Left lung (tissue), 10 donors: ENCODE measurements around the gene SYT8. TPM values are rescaled to one million over a fixed set of nuclear protein-coding genes. Genes with fewer than 3 reads are reported as not detected.

Source experiments
- ATAC-seq: fragments of 200-7000 bp; cut with Tn5 transposase; one replicate; pipeline ENCODE4 v1.9.1; 2020; ENCODE audit warnings: moderate library complexity
- DNase-seq, 4 donors: peaks; one replicate each; pipeline ENCODE4 v3.0.0-alpha.2; 2013 to 2020
- H3K27ac ChIP-seq, 2 donors: fragments of 200-600 bp; sonication (generic) in 1 of 2; one replicate each; pipeline versions ENCODE4 v1.5.0 to v1.8.0; 2020 to 2021
- H3K27me3 ChIP-seq, 2 donors: fragments of 200-600 bp; sonication (generic) in 1 of 2; one replicate each; pipeline versions ENCODE4 v1.5.0 to v1.8.0; 2020 to 2021
- H3K36me3 ChIP-seq, 2 donors: fragments of 200-600 bp; sonication (generic) in 1 of 2; one replicate each; pipeline versions ENCODE4 v1.5.0 to v1.8.0; 2020 to 2021
- H3K4me1 ChIP-seq, 2 donors: fragments of 200-600 bp; one replicate each; pipeline ENCODE4 v1.8.0; 2021
- H3K4me3 ChIP-seq, 2 donors: fragments of 200-600 bp; sonication (generic) in 1 of 2; one replicate each; pipeline versions ENCODE4 v1.5.0 to v1.8.0; 2020 to 2021; ENCODE audit warnings: mild to moderate bottlenecking in 1 of 2
- H3K9me3 ChIP-seq, 2 donors: fragments of 200-600 bp; sonication (generic) in 1 of 2; one replicate each; pipeline versions ENCODE4 v1.5.0 to v1.8.0; 2020 to 2021
- CTCF ChIP-seq, 2 donors: fragments of 200-600 bp; sonication (generic) in 1 of 2; IDR thresholded peaks; one replicate each; pipeline versions ENCODE4 v1.5.0 to v1.8.0; 2021; ENCODE audit warnings: antibody characterized with exemption in 2 of 2
- intact Hi-C, 2 donors: fragments of 100-400 bp; cut with DNase I; formaldehyde crosslinking; loops; one replicate each; pipeline versions ENCODE4 v1.11.2 to v1.14.2; 2022
- polyA plus RNA-seq, 6 donors: library from polyadenylated mRNA; unstranded; fragments of 120-200 nt; gene quantifications; one replicate each; pipeline ENCODE4 v1.2.1, GENCODE V29; 2013; ENCODE audit not compliant: insufficient read length in 6 of 6
- total RNA-seq, 2 donors: library from RNA; stranded (reverse); fragmentation: NEBNext Ultra II Directional; extraction: Animal tissue kit (Norgen Biotek cat#: 25700); gene quantifications; one replicate each; pipeline ENCODE4 v1.2.1, GENCODE V29; 2021
- donor health status: DM: no; HTN: yes; CAD: no.
- donor health status: DM: no; HTN: no; CAD: no.

SYT8 gene
- total and polyA plus RNA-seq, 8 donors: 0.21 to 8.8 (median 1.1) TPM

- no peak overlapping the region for H3K4me3 ChIP-seq
- no peak for ATAC-seq
- peak overlapping the region in 1 of 2 donors; percentile 23 for H3K27ac ChIP-seq
- DNase-seq: peak in 1 of 4 donors; percentile 77
- H3K27me3 ChIP-seq: peaks cover 0 to 55% of the 10 kb centered on the region in 2 donors
- intact Hi-C loops: loop anchor here in 1 of 2 donors (5.0 to 10.0 kb wide), 2 partner anchors 141 to 178 kb away; no protein-coding TSS in a partner anchor
- H3K4me1 ChIP-seq: peaks cover 20 to 48% of the 10 kb centered on the region in 2 donors
- TF ChIP-seq CTCF (IDR thresholded peaks at IDR 0.05): no peak
- H3K36me3 ChIP-seq: no peaks in the 10 kb centered on the region
- no peaks in the 10 kb centered on the region for H3K9me3 ChIP-seq
Measured at GRCh38 chr11:1832920-1833295, 1.9 kb upstream of the SYT8 start.

- H3K27me3 ChIP-seq: peaks cover 0 to 42% of the 10 kb centered on the region in 2 donors
- intact Hi-C loops: loop anchor here in 1 of 2 donors (5.0 to 10.0 kb wide), 2 partner anchors 142 to 179 kb away; no protein-coding TSS in a partner anchor
- ATAC-seq: peak; percentile 86
Measured at GRCh38 chr11:1834062-1834610, 654 bp upstream of the SYT8 start.

GRCh38 chr11:1835671-1836010, 851 bp downstream of the SYT8 start:
- Histone ChIP-seq H3K27me3 (peaks cover 0 to 27% of the 10 kb centered on the region in 2 donors), H3K9me3 (no peaks in the 10 kb centered on the region), H3K4me3 (no peak overlapping the region), H3K27ac (no peak overlapping the region), H3K36me3 (no peaks in the 10 kb centered on the region), H3K4me1 (peaks cover 9 to 55% of the 10 kb centered on the region in 2 donors)
- intact Hi-C loops: loop anchor here in 1 of 2 donors (5.0 to 10.0 kb wide), 2 partner anchors 181 to 317 kb away; no protein-coding TSS in a partner anchor
- TF ChIP-seq CTCF (IDR thresholded peaks at IDR 0.05): no peak
- no peak for ATAC-seq
- no peak for DNase-seq

More at GRCh38 chr11:1834062-1834610, 654 bp upstream of the SYT8 start:
- Histone ChIP-seq H3K9me3 (no peaks in the 10 kb centered on the region), H3K4me3 (no peak overlapping the region), H3K4me1 (peaks cover 16 to 49% of the 10 kb centered on the region in 2 donors), H3K36me3 (no peaks in the 10 kb centered on the region), H3K27ac (peak overlapping the region; percentile 59 to 75)
- TF ChIP-seq CTCF (IDR thresholded peaks at IDR 0.05): no peak
- DNase-seq: peak in 3 of 4 donors; percentile 65 to 93 (median 86)

- Histone ChIP-seq H3K4me3 (no peak overlapping the region), H3K9me3 (no peaks in the 10 kb centered on the region), H3K4me1 (peaks cover 9 to 55% of the 10 kb centered on the region in 2 donors), H3K27ac (no peak overlapping the region), H3K27me3 (peaks cover 0 to 21% of the 10 kb centered on the region in 2 donors), H3K36me3 (no peaks in the 10 kb centered on the region)
- peak in 2 of 4 donors; percentile 32 to 80 for DNase-seq
- TF ChIP-seq CTCF (IDR thresholded peaks at IDR 0.05): no peak
- no peak for ATAC-seq
- intact Hi-C loops: loop anchor here in 1 of 2 donors (5.0 to 10.0 kb wide), 2 partner anchors 181 to 316 kb away; no protein-coding TSS in a partner anchor
Measured at GRCh38 chr11:1836011-1836945, 1.5 kb downstream of the SYT8 start.
